Measurements from ENCODE around the gene ZFX. TPM values are rescaled to one million over a fixed set of nuclear protein-coding genes. Genes with fewer than 3 reads are reported as not detected.

The ZFX gene
- total RNA-seq, 1 donor = 69.3 TPM

DNA sequence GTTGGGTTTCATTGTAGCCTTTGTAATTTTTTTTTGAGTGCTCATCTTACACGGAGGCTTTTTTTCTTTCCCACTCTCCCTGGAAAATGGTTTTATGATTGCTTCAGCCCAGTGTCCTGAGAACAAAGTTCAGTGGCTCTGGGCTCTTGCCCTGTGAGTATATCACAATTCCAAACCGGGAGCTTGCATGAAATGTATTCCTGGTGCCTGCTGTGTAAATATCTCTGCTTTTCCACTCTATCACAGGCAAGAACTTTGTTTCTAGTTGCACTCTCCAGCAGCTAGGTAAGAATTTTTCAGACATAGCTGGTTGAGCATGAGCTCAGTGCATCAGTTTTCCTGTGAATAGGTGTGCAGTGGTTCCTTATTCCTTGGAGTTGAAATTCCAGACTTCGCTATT, 103.5 kb downstream of the ZFX start:
- no peak for DNase-seq (ENCODE audit: low read depth)
- no peak overlapping the region for H3K4me3 ChIP-seq (ENCODE audit: low read depth, low read length)
- TF ChIP-seq, protein P1, sequence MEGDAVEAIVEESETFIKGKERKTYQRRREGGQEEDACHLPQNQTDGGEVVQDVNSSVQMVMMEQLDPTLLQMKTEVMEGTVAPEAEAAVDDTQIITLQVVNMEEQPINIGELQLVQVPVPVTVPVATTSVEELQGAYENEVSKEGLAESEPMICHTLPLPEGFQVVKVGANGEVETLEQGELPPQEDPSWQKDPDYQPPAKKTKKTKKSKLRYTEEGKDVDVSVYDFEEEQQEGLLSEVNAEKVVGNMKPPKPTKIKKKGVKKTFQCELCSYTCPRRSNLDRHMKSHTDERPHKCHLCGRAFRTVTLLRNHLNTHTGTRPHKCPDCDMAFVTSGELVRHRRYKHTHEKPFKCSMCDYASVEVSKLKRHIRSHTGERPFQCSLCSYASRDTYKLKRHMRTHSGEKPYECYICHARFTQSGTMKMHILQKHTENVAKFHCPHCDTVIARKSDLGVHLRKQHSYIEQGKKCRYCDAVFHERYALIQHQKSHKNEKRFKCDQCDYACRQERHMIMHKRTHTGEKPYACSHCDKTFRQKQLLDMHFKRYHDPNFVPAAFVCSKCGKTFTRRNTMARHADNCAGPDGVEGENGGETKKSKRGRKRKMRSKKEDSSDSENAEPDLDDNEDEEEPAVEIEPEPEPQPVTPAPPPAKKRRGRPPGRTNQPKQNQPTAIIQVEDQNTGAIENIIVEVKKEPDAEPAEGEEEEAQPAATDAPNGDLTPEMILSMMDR (IDR thresholded peaks at IDR 0.05; ENCODE audit: insufficient read depth, low read length) = no peak

DNA sequence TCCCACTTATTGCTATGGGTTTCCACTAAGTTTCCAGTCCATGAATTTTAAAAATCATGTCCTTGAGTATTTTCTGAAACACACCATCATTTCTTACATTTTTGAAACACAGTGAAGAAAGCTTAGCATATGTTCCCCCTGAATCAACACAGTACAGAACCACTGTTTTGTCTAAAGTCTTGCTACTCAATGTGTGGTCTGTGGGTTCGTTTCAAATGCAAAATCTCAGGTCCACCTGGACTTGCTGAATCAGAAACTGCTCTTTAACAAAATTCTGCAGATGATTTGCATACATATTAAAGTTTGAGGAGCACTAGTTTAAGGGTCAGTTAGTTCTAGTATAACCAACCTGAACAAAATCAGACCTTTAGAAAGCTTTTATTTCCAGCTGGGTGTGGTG, 103.9 kb downstream of the ZFX start:
- no peak for DNase-seq (ENCODE audit: low read depth)
- TF ChIP-seq, protein P1 (IDR thresholded peaks at IDR 0.05; ENCODE audit: insufficient read depth, low read length) = no peak
- H3K4me3 ChIP-seq (ENCODE audit: low read depth, low read length) = no peak overlapping the region

DNA sequence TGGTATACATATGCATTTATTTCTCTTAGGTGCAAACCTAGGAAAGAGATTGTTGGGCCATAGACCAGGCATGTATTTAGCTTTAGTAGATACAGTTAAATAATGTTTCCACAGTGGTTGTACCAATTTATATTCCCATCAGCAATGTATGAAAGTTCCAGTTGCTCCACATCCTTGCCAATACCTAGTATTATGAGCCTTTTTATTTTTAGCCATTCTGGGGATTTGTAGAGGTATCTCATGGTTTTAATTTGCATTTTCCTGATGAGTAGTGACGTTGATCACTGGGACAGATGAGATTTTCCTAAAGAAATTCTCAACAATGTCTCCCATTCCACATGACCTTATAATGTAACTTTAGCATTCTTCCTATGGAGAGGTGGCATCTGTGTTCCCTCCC, 107.5 kb downstream of the ZFX start:
- TF ChIP-seq, protein P1 (IDR thresholded peaks at IDR 0.05; ENCODE audit: insufficient read depth, low read length) = no peak
- no peak for DNase-seq (ENCODE audit: low read depth)
- H3K4me3 ChIP-seq (ENCODE audit: low read depth, low read length) = no peak overlapping the region

DNA sequence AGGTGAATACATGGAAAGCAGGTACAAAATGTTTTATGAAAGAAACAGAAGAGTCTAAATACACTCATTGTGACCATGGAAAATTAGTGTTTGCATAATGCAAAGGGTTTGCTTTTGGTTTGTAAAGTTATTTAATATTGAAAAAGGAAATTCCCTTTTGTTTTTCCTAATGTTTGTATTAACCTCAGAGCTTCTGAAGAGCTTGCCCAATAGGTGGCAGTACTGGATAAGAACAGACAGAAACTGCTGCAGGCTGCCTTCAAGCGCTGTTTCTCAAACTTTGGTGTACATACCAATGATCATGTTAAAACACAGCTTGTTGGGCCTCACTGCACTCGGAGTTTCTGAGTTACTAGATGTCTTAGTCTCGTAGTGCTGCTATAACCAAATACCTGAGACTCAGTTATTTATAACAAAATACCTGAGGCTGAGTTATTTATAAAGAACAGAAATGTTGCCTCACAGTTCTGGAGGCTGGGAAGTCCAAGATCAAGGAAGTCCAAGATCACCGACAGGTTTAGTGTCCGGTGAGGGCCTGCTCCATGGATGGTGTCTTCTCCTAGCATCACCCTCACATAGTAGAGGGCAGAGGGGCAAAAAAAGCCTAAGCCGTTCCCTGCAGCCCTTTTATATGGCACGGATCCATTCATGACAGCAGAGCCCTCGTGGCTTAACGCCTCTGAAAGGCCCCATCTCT, 110.2 kb downstream of the ZFX start:
- peak; percentile 88 for DNase-seq (ENCODE audit: low read depth)
- TF ChIP-seq, protein P1 (IDR thresholded peaks at IDR 0.05; ENCODE audit: insufficient read depth, low read length) = peak; percentile 71
- H3K4me3 ChIP-seq (ENCODE audit: low read depth, low read length) = no peak overlapping the region

DNA sequence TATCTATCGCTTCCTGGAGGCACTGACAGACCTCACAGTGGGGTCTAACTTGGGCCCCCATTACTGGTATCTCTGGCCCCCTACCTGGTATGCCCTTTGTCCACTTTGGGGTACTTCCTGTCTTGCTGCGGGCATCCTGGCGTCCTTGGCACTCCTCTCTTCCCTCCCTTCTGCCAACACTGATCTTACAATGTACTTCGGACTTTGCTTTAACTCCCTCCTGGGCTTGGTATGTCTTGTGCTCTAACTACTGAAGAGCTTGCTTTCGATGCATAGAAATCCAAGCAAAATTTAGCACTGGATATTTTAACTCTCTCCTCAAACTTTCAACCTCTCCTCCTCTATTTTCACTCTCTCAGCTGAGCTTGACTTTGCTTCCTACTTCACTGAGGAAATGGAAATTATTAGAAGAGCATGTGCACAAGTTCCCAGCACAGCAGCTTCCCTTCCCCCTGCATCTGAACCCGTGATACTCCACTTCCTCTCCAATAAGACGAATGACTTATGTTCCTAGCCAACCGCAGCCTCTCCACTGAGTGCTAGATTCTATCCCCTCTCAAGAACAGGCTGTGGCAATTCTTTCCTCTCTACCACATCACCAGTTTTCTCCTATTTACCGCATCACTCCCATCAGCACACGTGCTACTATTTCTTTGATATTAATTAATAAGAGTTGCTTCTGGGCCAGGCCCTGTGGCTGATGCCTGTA, 111.5 kb downstream of the ZFX start:
- TF ChIP-seq, protein P1 (IDR thresholded peaks at IDR 0.05; ENCODE audit: insufficient read depth, low read length) = no peak

DNA sequence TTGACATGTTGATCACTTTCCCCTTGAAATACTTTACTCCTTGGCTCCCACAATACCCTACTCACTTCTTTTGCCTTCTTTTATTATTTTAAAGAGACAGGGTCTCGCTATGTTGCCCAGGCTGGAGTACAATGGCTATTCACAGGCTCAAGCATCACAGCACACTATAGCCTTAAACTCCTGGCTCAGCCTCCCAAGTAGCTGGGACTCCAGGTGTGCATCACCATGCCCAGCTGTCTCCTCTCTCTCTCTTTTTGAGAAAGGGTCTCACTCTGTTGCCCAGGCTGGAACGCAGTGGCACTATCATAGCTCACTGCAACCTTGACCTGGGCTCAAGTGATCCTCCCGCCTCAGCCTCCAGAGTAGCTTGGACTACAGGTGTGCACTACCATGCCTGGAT, 112.8 kb downstream of the ZFX start:
- TF ChIP-seq, protein P1 (IDR thresholded peaks at IDR 0.05; ENCODE audit: insufficient read depth, low read length) = no peak
- no peak overlapping the region for H3K4me3 ChIP-seq (ENCODE audit: low read depth, low read length)
- no peak for DNase-seq (ENCODE audit: low read depth)

More for the DNA sequence above, 111.5 kb downstream of the ZFX start:
- no peak overlapping the region for H3K4me3 ChIP-seq (ENCODE audit: low read depth, low read length)
- DNase-seq (ENCODE audit: low read depth) = peak; percentile 47

Measured in fibroblast of the aortic adventitia (primary cell).